H1 (cell line): Measurements from ENCODE around the gene ARHGAP21. TPM values are rescaled to one million over a fixed set of nuclear protein-coding genes. Genes with fewer than 3 reads are reported as not detected.
A peak's percentile ranks its signal among the peaks of the same experiment; 100 is the strongest.

ENCODE experiments used
- CTCF ChIA-PET: fragments of 300-600 bp; sonication (Branson Sonifier 250); formaldehyde crosslinking; loops from one replicate; lab custom pipeline; 2021; ENCODE audit not compliant: partially characterized antibody; lab: Charles Lee
- POLR2A ChIA-PET: fragments of 300-600 bp; sonication (Branson Sonifier 250); formaldehyde crosslinking; loops from one replicate; lab custom pipeline; 2021; ENCODE audit warnings: inconsistent platforms; ENCODE audit not compliant: partially characterized antibody; lab: Charles Lee
- DNase-seq, 2 experiments: peaks; one replicate each; pipeline versions ENCODE4 v3.0.0 to v3.0.0-alpha.2; 2010 to 2022; ENCODE audit warnings: low spot score in 2 of 2, low read depth in 1 of 2, mixed read lengths in 1 of 2
- FAIRE-seq: peaks from 2 replicates; lab custom pipeline; 2011; peaks lifted over from hg19 to GRCh38; lab: Jason Lieb, UNC
- H2AFZ ChIP-seq: 2 replicates; pipeline ENCODE4 v1.8.1; 2012; ENCODE audit warnings: low read length, inconsistent platforms
- H2AK5ac ChIP-seq: 2 replicates; pipeline ENCODE4 v1.6.1; 2013; ENCODE audit warnings: low read depth, low read length
- H2BK120ac ChIP-seq: replicated peaks from 2 replicates; pipeline ENCODE3; 2013; ENCODE audit warnings: low read depth, low read length, inconsistent platforms
- H2BK12ac ChIP-seq: 2 replicates; pipeline ENCODE4 v1.6.1; 2013; ENCODE audit warnings: low read depth, low read length
- H2BK15ac ChIP-seq: 2 replicates; pipeline ENCODE4 v1.6.1; 2013; ENCODE audit warnings: low read length
- H2BK20ac ChIP-seq: 2 replicates; pipeline ENCODE4 v1.6.1; 2013; ENCODE audit warnings: low read length
- H2BK5ac ChIP-seq: 2 replicates; pipeline ENCODE4 v1.6.1; 2013; ENCODE audit warnings: low read depth, low read length
- H3K14ac ChIP-seq: 2 replicates; pipeline ENCODE4 v1.6.1; 2013; ENCODE audit warnings: inconsistent platforms; ENCODE audit not compliant: insufficient read length
- H3K18ac ChIP-seq: 2 replicates; pipeline ENCODE4 v1.6.1; 2013; ENCODE audit warnings: low read length; ENCODE audit errors: extremely low read depth
- H3K23ac ChIP-seq: 2 replicates; pipeline ENCODE4 v1.6.1; 2013; ENCODE audit warnings: inconsistent platforms; ENCODE audit not compliant: insufficient read length
- H3K23me2 ChIP-seq: 2 replicates; pipeline ENCODE4 v1.6.1; 2013; ENCODE audit warnings: low read depth, low read length
- H3K27ac ChIP-seq: 2 replicates; pipeline ENCODE4 v1.6.1; 2011; ENCODE audit warnings: low read depth, low read length, inconsistent platforms
- H3K27me3 ChIP-seq, 4 experiments: replicated peaks in 1 of 4; 1 replicate in 1 of 4; 2 replicates in 3 of 4; pipeline versions ENCODE4 v1.6.1 to v1.8.1; 2011 to 2013; ENCODE audit warnings: low read length in 3 of 4, mild to moderate bottlenecking in 3 of 4, inconsistent platforms in 2 of 4, mixed read lengths in 2 of 4, moderate library complexity in 1 of 4; ENCODE audit not compliant: control insufficient read depth in 3 of 4, insufficient read depth in 3 of 4; ENCODE audit errors: extremely low read depth in 1 of 4
- H3K36me3 ChIP-seq, 4 experiments: 2 replicates each; pipeline versions ENCODE4 v1.6.1 to v1.8.1; 2011 to 2013; ENCODE audit warnings: mild to moderate bottlenecking in 4 of 4, low read length in 3 of 4, moderate library complexity in 2 of 4, control low read depth in 1 of 4, inconsistent platforms in 1 of 4; ENCODE audit not compliant: insufficient read depth in 4 of 4, control insufficient read depth in 2 of 4
- H3K4ac ChIP-seq: replicated peaks from 2 replicates; pipeline ENCODE3; 2013; ENCODE audit warnings: low read length, low read depth, mixed read lengths, inconsistent platforms; ENCODE audit not compliant: insufficient read length
- H3K4me1 ChIP-seq, 4 experiments: replicated peaks in 1 of 4; 1 replicate in 1 of 4; 2 replicates in 3 of 4; pipeline versions ENCODE4 v1.6.1 to v1.8.1; 2011 to 2013; ENCODE audit warnings: low read length in 3 of 4, inconsistent platforms in 2 of 4, mixed read lengths in 1 of 4; ENCODE audit not compliant: insufficient read depth in 4 of 4, control insufficient read depth in 3 of 4
- H3K4me2 ChIP-seq, 2 experiments: 2 replicates each; pipeline versions ENCODE4 v1.6.1 to v1.8.1; 2011 to 2013; ENCODE audit warnings: low read depth in 2 of 2, low read length in 2 of 2, control low read depth in 1 of 2, inconsistent platforms in 1 of 2, mild to moderate bottlenecking in 1 of 2; ENCODE audit not compliant: insufficient read depth in 1 of 2
- H3K4me3 ChIP-seq, 4 experiments: fragments of 200-600, 300-600 bp in 1 of 4; sonication (generic), shearing (Covaris generic), sonication (Bioruptor Twin) in 1 of 4; 2 replicates each; pipeline versions ENCODE4 v1.5.1 to v1.8.1; 2011 to 2016; ENCODE audit warnings: low read length in 4 of 4, low read depth in 3 of 4, control low read depth in 2 of 4, inconsistent platforms in 2 of 4, mild to moderate bottlenecking in 2 of 4, mixed read lengths in 1 of 4, moderate library complexity in 1 of 4; ENCODE audit not compliant: insufficient read depth in 2 of 4; ENCODE audit errors: extremely low read depth in 1 of 4
- H3K56ac ChIP-seq: replicated peaks from 2 replicates; pipeline ENCODE3; 2013; ENCODE audit warnings: low read depth, mild to moderate bottlenecking, mixed read lengths, low read length, inconsistent platforms; ENCODE audit not compliant: insufficient read length
- H3K79me1 ChIP-seq: 2 replicates; pipeline ENCODE4 v1.6.1; 2013; ENCODE audit warnings: low read depth, low read length, control low read depth
- H3K79me2 ChIP-seq, 2 experiments: 2 replicates each; pipeline versions ENCODE4 v1.6.1 to v1.8.1; 2012 to 2013; ENCODE audit warnings: low read length in 2 of 2, mild to moderate bottlenecking in 2 of 2, inconsistent platforms in 1 of 2; ENCODE audit not compliant: insufficient read depth in 2 of 2, control insufficient read depth in 1 of 2
- H3K9ac ChIP-seq, 4 experiments: replicated peaks in 1 of 4; 1 replicate in 1 of 4; 2 replicates in 3 of 4; pipeline versions ENCODE4 v1.6.1 to v1.8.1; 2011 to 2013; ENCODE audit warnings: low read depth in 3 of 4, low read length in 3 of 4, control low read depth in 2 of 4, mild to moderate bottlenecking in 2 of 4, moderate library complexity in 2 of 4, inconsistent platforms in 1 of 4; ENCODE audit errors: extremely low read depth in 1 of 4
- H3K9me3 ChIP-seq, 2 experiments: 2 replicates each; pipeline versions ENCODE4 v1.6.1 to v1.8.1; 2012 to 2013; ENCODE audit warnings: mild to moderate bottlenecking in 2 of 2, moderate library complexity in 2 of 2, control low read depth in 1 of 2, inconsistent platforms in 1 of 2, low read depth in 1 of 2, low read length in 1 of 2, mixed read lengths in 1 of 2; ENCODE audit not compliant: insufficient read depth in 2 of 2
- H4K20me1 ChIP-seq, 2 experiments: replicated peaks in 1 of 2; 2 replicates each; pipeline versions ENCODE3 to v1.8.1; 2011 to 2013; ENCODE audit warnings: inconsistent platforms in 2 of 2, low read length in 2 of 2, mild to moderate bottlenecking in 1 of 2; ENCODE audit not compliant: insufficient read depth in 2 of 2, control insufficient read depth in 1 of 2
- H4K5ac ChIP-seq: 2 replicates; pipeline ENCODE4 v1.6.1; 2013; ENCODE audit warnings: low read length, low read depth, mixed read lengths, inconsistent platforms; ENCODE audit not compliant: insufficient read length
- H4K8ac ChIP-seq: 2 replicates; pipeline ENCODE4 v1.8.0; 2013; ENCODE audit warnings: mild to moderate bottlenecking, moderate library complexity, low read length, inconsistent platforms; ENCODE audit not compliant: insufficient read depth; ENCODE audit errors: extremely low read depth
- H4K91ac ChIP-seq: replicated peaks from 2 replicates; pipeline ENCODE3; 2013; ENCODE audit warnings: low read length, mixed read lengths, inconsistent platforms; ENCODE audit not compliant: insufficient read length
- BACH1 ChIP-seq: IDR thresholded peaks from 2 replicates; pipeline ENCODE4 v1.6.1; 2012; ENCODE audit warnings: low read length, improper control_type of control experiment
- polyA plus RNA-seq, 7 experiments: library from polyadenylated mRNA; depleted of rRNA in 3 of 7; stranded (reverse) in 5 of 7; unstranded in 2 of 7; fragments of >200 nt in 5 of 7; fragments of 200-250 nt in 2 of 7; gene quantifications; 1 replicate in 5 of 7; 2 replicates in 1 of 7; 4 replicates in 1 of 7; pipeline versions ENCODE4 v1.2.1 to v1.2.3, GENCODE V29; 2011 to 2013; ENCODE audit warnings: missing spikeins in 2 of 7, mixed read lengths in 2 of 7
- total RNA-seq: library from RNA; stranded (reverse); fragmentation: NEBNext Ultra II Directional; extraction: Animal tissue kit (Norgen Biotek cat#: 25700); gene quantifications from 2 replicates; pipeline ENCODE4 v1.2.1, GENCODE V29; 2021

ARHGAP21 gene
- total and polyA plus RNA-seq, 2 of the 8 experiments (the other 6 are each of a cell fraction or from before 2014, with no cell fraction given) = 14.4 to 35.3 TPM

DNA sequence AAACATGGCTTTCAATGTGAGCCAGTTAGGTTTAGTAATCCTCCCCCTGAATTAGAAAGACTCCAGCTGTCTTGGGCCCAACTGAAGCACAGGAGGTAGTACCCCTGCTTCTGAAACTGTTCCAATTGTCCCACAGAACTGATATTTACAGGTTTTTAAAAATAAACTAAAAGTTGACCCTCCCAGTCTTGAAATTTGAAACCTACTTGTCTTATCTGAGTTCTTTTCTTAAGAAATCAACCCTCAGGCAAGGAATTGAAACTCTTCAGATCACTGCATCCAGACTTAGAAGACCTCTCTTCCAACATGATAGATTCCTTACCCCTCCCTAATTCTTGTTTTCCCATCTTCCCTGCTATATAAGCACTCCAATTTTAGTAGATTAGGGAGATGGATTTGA is 13.3 kb upstream of the ARHGAP21 start:
- H3K27ac ChIP-seq = no peak overlapping the region
- H3K56ac ChIP-seq = no peak overlapping the region
- no peak overlapping the region for H3K4ac ChIP-seq
- H3K36me3 ChIP-seq = no peaks in the 10 kb centered on the region
- H4K8ac ChIP-seq = no peak overlapping the region
- H3K4me3 ChIP-seq = no peak overlapping the region
- no peak overlapping the region for H2BK20ac ChIP-seq
- no peaks in the 10 kb centered on the region for H3K79me2 ChIP-seq
- no peaks in the 10 kb centered on the region for H3K4me1 ChIP-seq
- H3K9me3 ChIP-seq = no peaks in the 10 kb centered on the region
- POLR2A ChIA-PET = no interaction called here
- H4K91ac ChIP-seq = no peak overlapping the region
- no peak overlapping the region for H3K18ac ChIP-seq
- FAIRE-seq = no peak
- no peak overlapping the region for H2BK120ac ChIP-seq
- no peak for DNase-seq
- TF ChIP-seq BACH1 = no peak
- no peak overlapping the region for H3K14ac ChIP-seq
- H2BK5ac ChIP-seq = no peak overlapping the region
- no peak overlapping the region for H4K5ac ChIP-seq
- no peak overlapping the region for H2AK5ac ChIP-seq
- H2AFZ ChIP-seq = peak overlapping the region; percentile 49; the same call in 1 of the 2 replicates
- no peak overlapping the region for H2BK12ac ChIP-seq
- H3K4me2 ChIP-seq = no peak overlapping the region
- CTCF ChIA-PET = no interaction called here
- H4K20me1 ChIP-seq = no peaks in the 10 kb centered on the region
- no peaks in the 10 kb centered on the region for H3K79me1 ChIP-seq
- H3K23ac ChIP-seq = no peak overlapping the region
- H3K23me2 ChIP-seq = no peaks in the 10 kb centered on the region; the same call in 1 of the 2 replicates
- H3K9ac ChIP-seq = no peak overlapping the region
- H3K27me3 ChIP-seq = no peaks in the 10 kb centered on the region
- no peak overlapping the region for H2BK15ac ChIP-seq
